SK-N-MC (cell line): Measurements from ENCODE around the gene USP14.
A peak's percentile ranks its signal among the peaks of the same experiment; 100 is the strongest.
"Not testable (repeated sequence)": the region's sequence is repeated elsewhere in the genome, so short reads cannot be mapped to it uniquely, and the experiment has no call there.

Experiments used
- DNase-seq: peaks from one replicate; pipeline ENCODE4 v3.0.0-alpha.2; 2011; ENCODE audit warnings: low read depth, low spot score
- H3K27ac ChIP-seq: fragments of 200-600 bp; sonication (generic); 2 replicates; pipeline ENCODE4 v1.5.1; 2016; ENCODE audit warnings: mixed run types
- H3K36me3 ChIP-seq: fragments of 200-600 bp; sonication (generic); 2 replicates; pipeline ENCODE4 v1.6.1; 2017; ENCODE audit warnings: antibody characterized with exemption, low read length, mixed read lengths; ENCODE audit not compliant: insufficient read depth
- H3K4me3 ChIP-seq: fragments of 200-600 bp; sonication (generic); 2 replicates; pipeline ENCODE4 v1.5.1; 2016
- H3K9ac ChIP-seq: fragments of 200-600 bp; sonication (generic); 2 replicates; pipeline ENCODE4 v1.8.0; 2017; ENCODE audit warnings: mixed run types, mixed read lengths; ENCODE audit not compliant: insufficient read length
- H3K9me3 ChIP-seq: fragments of 200-600 bp; sonication (generic); 2 replicates; pipeline ENCODE4 v1.6.1; 2017; ENCODE audit warnings: low read depth, mild to moderate bottlenecking, antibody characterized with exemption, low read length, moderate library complexity, mixed read lengths
- EZH2 ChIP-seq: fragments of 200-600 bp; sonication (generic); IDR thresholded peaks from one replicate; pipeline ENCODE4 v1.6.1; 2017; ENCODE audit warnings: antibody characterized with exemption
- FOXP2 ChIP-seq: optimal IDR thresholded peaks from 2 replicates; pipeline ENCODE3; 2011; ENCODE audit warnings: mild to moderate bottlenecking, moderate library complexity; ENCODE audit not compliant: insufficient read depth; ENCODE audit errors: extremely low read length, control extremely low read depth
- POLR2AphosphoS5 ChIP-seq: IDR thresholded peaks from 2 replicates; pipeline ENCODE4 v1.6.1; 2012; ENCODE audit warnings: mild to moderate bottlenecking, low read depth, low read length, borderline replicate concordance

USP14 gene

DNA sequence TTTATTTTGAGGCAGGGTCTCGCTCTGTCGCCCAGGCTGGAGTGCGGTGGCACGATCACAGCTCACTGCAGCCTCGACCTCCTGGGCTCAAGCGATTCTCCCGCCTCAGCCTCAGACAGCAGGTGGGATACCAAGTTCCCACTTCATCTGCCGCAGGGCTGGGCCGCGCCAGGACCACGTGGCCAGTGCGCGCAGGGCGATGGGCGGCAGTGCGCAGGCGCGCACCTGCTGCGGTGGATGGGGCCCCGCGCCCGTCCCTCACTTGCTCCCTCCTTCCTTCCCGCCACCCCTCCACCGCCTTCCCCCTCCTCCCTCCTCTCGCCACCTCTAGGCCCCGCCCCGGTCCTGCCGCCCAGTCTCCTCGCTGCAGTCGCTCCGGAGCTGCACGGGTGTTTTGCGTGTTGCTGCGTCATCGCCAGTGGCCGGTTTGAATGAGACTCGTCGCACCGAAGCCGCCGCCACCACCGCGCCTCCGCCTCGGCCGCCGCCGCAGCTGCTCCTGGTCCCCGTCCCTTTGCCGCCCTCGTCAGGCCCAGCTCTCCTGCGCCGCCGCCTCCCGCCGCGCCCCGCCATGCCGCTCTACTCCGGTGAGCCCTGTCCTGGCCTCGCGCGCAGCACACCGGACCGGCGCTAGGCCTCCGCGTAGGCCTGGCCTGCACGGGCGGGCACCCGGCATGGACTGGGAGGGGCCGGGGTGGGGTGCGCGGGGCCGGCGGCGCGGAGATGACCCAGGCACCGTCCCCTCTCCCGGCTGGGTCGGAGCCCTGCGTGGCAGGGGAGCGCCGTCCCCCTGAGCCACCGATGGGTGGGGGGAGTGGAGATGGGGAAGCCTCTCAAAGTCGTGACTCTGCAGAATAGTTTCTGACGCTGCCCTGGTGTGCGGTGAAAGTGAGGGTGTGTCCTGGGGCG is at the start of gene USP14:
Gene USP14, plus strand, starts transcription at position 430 of the 909 bp plus-strand sequence. Its CDS starts 142 bp downstream, at position 572.
- DNase-seq, result peak; percentile 66
- Histone ChIP-seq H3K9me3 (no peaks in the 10 kb centered on the region), H3K27ac (no peak within 1 kb of the TSS), H3K4me3 (peak within 1 kb of the TSS; percentile 91), H3K36me3 (peaks cover 30% of the 10 kb centered on the region), H3K9ac (peak within 1 kb of the TSS; percentile 92)
- TF ChIP-seq POLR2AphosphoS5 (peak; percentile 75), EZH2 (no peak), FOXP2 (no peak)

DNA sequence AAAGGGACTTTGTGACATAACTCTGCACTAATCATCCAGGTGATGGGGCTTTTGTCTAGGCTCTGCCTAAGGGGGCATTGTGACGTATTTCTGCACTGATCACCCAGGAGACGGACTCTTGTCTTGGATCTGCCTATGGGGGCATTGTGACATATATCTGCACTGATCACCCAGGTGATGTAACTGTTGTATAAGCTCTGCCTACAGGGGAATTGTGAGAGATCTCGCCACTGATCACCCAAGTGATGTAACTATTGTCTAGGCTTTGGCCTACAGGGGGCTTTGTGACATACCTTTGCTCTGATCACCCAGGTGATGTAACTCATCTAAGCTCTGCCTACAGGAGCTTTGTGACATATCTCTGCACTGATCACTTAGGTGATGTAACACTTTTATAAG is 49.7 kb upstream of the USP14 start:
- H3K9me3 ChIP-seq, H3K27ac ChIP-seq, H3K9ac ChIP-seq, H3K4me3 ChIP-seq, DNase-seq, H3K36me3 ChIP-seq: not testable (repeated sequence)

DNA sequence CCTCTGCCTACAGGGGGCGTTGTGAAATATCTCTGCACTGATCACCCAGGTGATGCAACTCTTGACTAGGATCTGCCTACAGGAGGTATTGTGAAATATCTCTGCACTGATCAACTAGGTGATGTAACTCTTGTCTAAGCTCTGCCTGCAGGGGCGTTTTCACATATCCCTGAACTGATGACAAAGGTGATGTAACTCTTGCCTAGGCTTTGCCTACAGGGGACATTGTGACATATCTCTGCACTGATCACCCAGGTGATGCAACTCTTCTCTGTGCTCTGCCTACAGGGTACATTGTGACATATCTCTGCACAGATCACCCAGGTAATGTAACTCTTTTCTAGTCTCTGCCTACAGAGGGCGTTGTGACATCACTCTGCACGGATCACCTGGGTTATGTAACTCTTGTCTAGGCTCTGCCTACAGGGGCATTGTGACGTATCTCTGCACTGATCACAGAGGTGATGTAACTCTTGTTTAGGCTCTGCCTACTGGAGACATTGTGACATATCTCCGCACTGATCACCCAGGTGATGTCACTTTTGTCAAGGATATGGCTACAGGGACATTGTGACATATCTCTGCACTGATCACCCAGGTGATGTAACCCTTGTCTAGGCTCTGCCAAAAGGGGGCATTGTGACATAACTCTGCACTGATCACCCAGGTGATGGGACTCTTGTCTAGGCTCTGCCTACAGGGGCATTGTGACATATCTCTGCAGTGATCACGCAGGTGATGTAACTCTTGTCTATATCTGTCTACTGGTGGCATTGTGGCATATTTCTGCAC is 49.0 kb upstream of the USP14 start:
- H3K9me3 ChIP-seq, H3K9ac ChIP-seq, H3K36me3 ChIP-seq, DNase-seq, H3K27ac ChIP-seq, H3K4me3 ChIP-seq: not testable (repeated sequence)

DNA sequence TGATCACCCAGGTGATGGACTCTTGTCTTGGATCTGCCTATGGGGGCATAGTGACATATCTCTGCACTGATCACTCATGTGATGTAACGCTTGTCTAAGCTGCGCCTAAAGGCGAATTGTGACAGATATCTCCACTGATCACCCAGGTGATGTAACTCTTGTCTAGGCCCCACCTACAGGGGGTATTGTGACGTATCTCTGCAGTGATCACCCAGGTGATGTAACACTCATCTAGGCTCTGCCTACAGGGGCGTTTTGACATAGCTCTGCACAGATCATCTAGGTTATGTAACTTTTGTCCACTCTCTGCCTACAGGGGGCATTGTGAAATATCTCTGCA is 48.5 kb upstream of the USP14 start:
- H3K36me3 ChIP-seq, DNase-seq, H3K9ac ChIP-seq, H3K4me3 ChIP-seq, H3K9me3 ChIP-seq, H3K27ac ChIP-seq: not testable (repeated sequence)

DNA sequence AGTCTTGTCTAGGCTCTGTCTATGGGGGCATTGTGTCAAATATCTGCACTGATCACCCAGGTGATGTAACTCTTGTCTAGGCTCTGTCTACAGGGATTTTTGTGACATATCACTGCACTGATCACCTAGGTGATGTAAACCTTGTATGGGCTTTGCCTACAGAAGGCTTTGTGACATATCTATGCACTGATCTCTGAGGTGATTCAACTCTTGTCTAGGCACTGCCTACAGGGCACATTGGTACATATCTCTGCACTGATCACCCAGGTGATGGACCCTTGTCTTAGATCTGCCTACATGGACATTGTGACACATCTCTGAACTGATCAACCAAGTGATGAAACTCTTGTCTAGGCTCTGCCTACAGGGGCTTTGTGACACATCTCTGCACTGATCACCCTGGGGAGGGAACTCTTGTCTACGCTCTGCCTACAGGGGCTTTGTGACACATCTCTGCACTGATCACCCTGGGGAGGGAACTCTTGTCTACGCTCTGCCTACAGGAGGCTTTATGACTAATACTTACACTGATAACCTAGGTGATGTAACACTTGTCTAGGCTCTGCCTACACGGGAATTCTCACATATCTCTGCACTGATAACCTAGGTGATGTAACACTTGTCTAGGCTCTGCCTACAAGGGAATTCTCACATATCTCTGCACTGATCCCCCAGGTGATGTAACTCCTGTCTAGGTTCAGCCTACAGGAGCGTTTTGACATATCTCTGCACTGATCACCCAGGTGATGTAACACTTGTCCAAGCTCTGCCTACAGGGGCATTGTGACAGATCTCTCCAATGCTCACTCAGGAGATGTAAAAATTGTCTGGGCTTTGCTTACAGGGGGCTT is 47.8 kb upstream of the USP14 start:
- H3K9me3 ChIP-seq, DNase-seq, H3K27ac ChIP-seq, H3K9ac ChIP-seq, H3K4me3 ChIP-seq, H3K36me3 ChIP-seq: not testable (repeated sequence)

DNA sequence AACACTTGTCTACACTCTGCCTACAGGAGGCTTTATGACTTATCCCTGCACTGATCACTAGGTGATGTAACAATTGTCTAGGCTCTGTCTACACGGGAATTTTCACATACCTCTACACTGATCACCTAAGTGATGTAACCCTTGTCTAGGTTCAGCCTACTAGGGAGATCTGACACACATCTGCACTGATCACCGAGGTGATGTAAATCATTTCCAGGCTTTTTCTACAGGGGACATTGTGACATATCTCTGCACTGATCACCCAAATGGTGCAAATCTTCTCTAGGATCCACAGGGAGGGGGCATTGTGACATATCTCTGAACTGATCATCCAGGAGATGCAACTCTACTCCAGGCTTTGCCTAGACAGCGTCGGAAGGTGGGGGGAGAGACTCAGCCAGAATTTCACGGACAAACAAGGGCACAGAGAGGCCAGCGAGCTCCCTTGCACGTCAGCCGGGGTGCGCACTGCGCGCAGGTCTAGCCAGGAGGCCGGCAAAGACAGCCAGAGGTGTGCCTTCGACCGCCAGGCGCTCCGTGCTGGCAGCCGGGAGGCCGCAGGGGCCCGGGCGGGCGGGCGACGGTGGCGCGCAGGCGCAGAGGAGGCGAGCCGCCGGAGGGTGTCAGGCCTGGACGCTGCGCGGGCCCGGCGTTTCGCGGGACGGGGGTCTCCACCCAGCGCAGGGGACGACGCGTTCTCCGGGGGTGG is 46.9 kb upstream of the USP14 start:
- TF ChIP-seq FOXP2 (no peak), POLR2AphosphoS5 (no peak), EZH2 (no peak)
- no peak for DNase-seq
- H3K4me3 ChIP-seq, result peak overlapping the region; percentile 73
- H3K9me3 ChIP-seq, result no peaks in the 10 kb centered on the region
- H3K36me3 ChIP-seq, result no peaks in the 10 kb centered on the region
- no peak overlapping the region for H3K27ac ChIP-seq
- peak overlapping the region; percentile 60 for H3K9ac ChIP-seq

DNA sequence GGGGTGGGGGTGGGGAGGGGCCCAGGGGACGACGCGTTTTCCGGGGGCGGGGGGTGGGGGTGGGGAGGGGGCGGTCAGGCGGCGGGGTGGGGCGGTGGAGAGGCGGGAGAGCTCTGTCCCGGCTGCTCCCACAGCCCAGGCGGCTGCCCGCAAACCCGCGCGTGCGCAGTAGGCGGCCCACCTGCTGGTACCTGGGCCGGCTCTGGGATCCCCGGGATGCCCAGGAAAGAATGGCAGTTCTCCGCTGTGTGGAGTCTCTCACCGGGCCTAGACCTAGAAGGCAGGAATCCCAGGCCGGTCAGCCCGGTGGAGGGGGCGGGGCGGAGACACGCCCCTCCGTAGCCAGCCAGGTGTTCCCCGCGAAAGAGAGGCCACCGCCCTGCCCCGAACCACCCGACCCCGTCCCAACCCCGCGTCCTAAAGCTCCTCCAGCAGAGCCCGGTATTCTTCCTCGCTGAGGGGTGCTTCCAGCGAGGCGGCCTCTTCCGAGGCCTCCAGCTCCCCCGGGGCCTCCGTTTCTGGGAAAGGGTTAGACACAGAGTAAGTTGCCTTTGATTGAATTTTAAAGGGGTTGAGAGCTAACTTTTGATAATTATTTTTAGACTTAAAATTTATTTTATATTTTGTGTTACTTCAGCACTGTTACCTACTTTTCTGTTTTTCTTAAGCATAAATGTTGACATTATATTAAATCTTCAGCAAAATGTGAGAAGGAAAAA is 46.2 kb upstream of the USP14 start:
- not testable (repeated sequence) for H3K27ac ChIP-seq, H3K9me3 ChIP-seq, DNase-seq, H3K36me3 ChIP-seq, H3K9ac ChIP-seq
- H3K4me3 ChIP-seq, result peak overlapping the region; percentile 38

DNA sequence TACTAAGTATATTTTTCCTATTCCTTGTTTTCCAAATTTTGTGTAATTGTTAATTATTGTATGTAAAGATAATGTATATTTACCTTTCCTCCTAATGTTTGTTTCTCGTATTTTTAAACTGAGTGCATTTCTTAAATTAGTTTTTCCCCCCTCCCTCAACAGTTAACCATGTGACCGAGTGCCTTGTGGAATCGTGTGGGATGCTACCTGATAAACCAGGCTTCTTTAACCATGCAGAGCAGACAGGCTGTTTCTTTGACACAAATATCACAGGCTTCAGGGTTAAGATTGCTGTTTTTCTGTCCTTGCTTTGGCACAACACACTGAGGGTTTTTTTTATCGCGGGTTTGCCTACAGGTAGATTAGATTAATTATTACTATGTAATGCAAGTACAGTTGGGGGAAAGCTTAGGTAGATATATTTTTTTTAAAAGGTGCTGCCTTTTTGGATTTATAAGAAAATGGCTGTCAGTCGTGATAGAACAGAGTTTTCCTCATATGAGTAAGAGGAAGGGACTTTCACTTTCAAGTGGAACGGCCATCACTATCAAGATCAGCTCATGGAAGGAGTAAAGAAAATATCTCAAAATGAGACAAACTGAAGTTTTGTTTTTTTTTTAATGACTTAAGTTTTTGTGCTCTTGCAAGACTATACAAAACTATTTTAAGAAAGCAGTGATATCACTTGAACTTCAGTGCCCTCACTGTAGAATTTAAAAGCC is 37.7 kb upstream of the USP14 start:
- DNase-seq, H3K36me3 ChIP-seq, H3K9me3 ChIP-seq, H3K9ac ChIP-seq, H3K4me3 ChIP-seq, H3K27ac ChIP-seq: not testable (repeated sequence)
